Nephron (organoid): ENCODE measurements around the gene WNT2B.

ENCODE experiments used
- H3K27ac Mint-ChIP-seq, 3 experiments: 2 replicates each; pipeline ENCODE4 v1.8.0; 2020; ENCODE audit warnings: mixed read lengths in 3 of 3, mild to moderate bottlenecking in 2 of 3, moderate library complexity in 1 of 3
- H3K27me3 Mint-ChIP-seq: 2 replicates; pipeline ENCODE4 v1.8.0; 2021; ENCODE audit warnings: low read depth, mild to moderate bottlenecking, moderate library complexity, mixed read lengths
- H3K36me3 Mint-ChIP-seq: 2 replicates; pipeline ENCODE4 v1.8.0; 2020; ENCODE audit warnings: low read depth, mixed read lengths
- H3K4me1 Mint-ChIP-seq: 2 replicates; pipeline ENCODE4 v1.8.0; 2020; ENCODE audit warnings: mixed read lengths
- H3K4me3 Mint-ChIP-seq, 3 experiments: 2 replicates each; pipeline ENCODE4 v1.8.0; 2020; ENCODE audit warnings: mild to moderate bottlenecking in 3 of 3, mixed read lengths in 3 of 3, moderate library complexity in 2 of 3
- H3K9me3 Mint-ChIP-seq: 2 replicates; pipeline ENCODE4 v1.8.0; 2020; ENCODE audit warnings: mixed read lengths
- CTCF ChIP-seq, 3 experiments: fragments of 200-600 bp; sonication (generic); IDR thresholded peaks; one replicate each; pipeline ENCODE4 v1.5.0; 2021; ENCODE audit warnings: antibody characterized with exemption in 3 of 3; ENCODE audit not compliant: unreplicated experiment in 3 of 3

The WNT2B gene

GRCh38 chr1:112537456-112537855 is 28.7 kb downstream of the WNT2B start:
- Mint-ChIP-seq H3K36me3 (peaks cover 39% of the 10 kb centered on the region), H3K4me1 (peaks cover 20% of the 10 kb centered on the region), H3K4me3 (no peak overlapping the region), H3K9me3 (no peaks in the 10 kb centered on the region), H3K27me3 (no peaks in the 10 kb centered on the region), H3K27ac (peak overlapping the region in 2 of 3 experiments; percentile 86 to 94)
- no peak for TF ChIP-seq CTCF (IDR thresholded peaks at IDR 0.05; ENCODE audit: unreplicated experiment in 3 of 3)

GRCh38 chr1:112538883-112539282 is 30.1 kb downstream of the WNT2B start:
- peaks cover 20% of the 10 kb centered on the region for H3K4me1 Mint-ChIP-seq
- no peak for TF ChIP-seq CTCF (IDR thresholded peaks at IDR 0.05; ENCODE audit: unreplicated experiment in 3 of 3)
- H3K36me3 Mint-ChIP-seq: peaks cover 32% of the 10 kb centered on the region
- H3K4me3 Mint-ChIP-seq: no peak overlapping the region
- peak overlapping the region in 1 of 3 experiments; percentile 40 for H3K27ac Mint-ChIP-seq
- no peaks in the 10 kb centered on the region for H3K27me3 Mint-ChIP-seq
- no peaks in the 10 kb centered on the region for H3K9me3 Mint-ChIP-seq

GRCh38 chr1:112540226-112540794 is 31.5 kb downstream of the WNT2B start:
- H3K36me3 Mint-ChIP-seq: peaks cover 23% of the 10 kb centered on the region
- H3K4me3 Mint-ChIP-seq: no peak overlapping the region
- TF ChIP-seq CTCF (IDR thresholded peaks at IDR 0.05; ENCODE audit: unreplicated experiment in 3 of 3): no peak
- H3K4me1 Mint-ChIP-seq: peaks cover 24% of the 10 kb centered on the region
- no peaks in the 10 kb centered on the region for H3K27me3 Mint-ChIP-seq
- no peaks in the 10 kb centered on the region for H3K9me3 Mint-ChIP-seq
- peak overlapping the region in 2 of 3 experiments; percentile 12 for H3K27ac Mint-ChIP-seq

GRCh38 chr1:112541299-112541698 is 32.5 kb downstream of the WNT2B start:
- no peaks in the 10 kb centered on the region for H3K9me3 Mint-ChIP-seq
- no peaks in the 10 kb centered on the region for H3K27me3 Mint-ChIP-seq
- no peak overlapping the region for H3K27ac Mint-ChIP-seq
- peaks cover 23% of the 10 kb centered on the region for H3K36me3 Mint-ChIP-seq
- peaks cover 22% of the 10 kb centered on the region for H3K4me1 Mint-ChIP-seq
- H3K4me3 Mint-ChIP-seq: no peak overlapping the region
- TF ChIP-seq CTCF (IDR thresholded peaks at IDR 0.05; ENCODE audit: unreplicated experiment in 3 of 3): no peak

GRCh38 chr1:112542206-112542973 is 33.6 kb downstream of the WNT2B start:
- TF ChIP-seq CTCF (IDR thresholded peaks at IDR 0.05; ENCODE audit: unreplicated experiment in 3 of 3): no peak
- Mint-ChIP-seq H3K4me3 (no peak overlapping the region), H3K27ac (no peak overlapping the region), H3K27me3 (no peaks in the 10 kb centered on the region), H3K4me1 (peaks cover 15% of the 10 kb centered on the region), H3K36me3 (peaks cover 23% of the 10 kb centered on the region), H3K9me3 (no peaks in the 10 kb centered on the region)
